COLO829 (cell line): ENCODE results near the gene MKRN2OS.

Source experiments
- DNase-seq: peaks from one replicate; pipeline ENCODE4 v3.0.0; 2012; ENCODE audit warnings: low spot score

Gene MKRN2OS

GRCh38 chr3:12513694-12514446 is 31.4 kb downstream of the MKRN2OS start:
- no peak for DNase-seq

- no peak for DNase-seq
Observed at GRCh38 chr3:12512534-12513118, 32.7 kb downstream of the MKRN2OS start.

GRCh38 chr3:12509466-12509865 is 35.8 kb downstream of the MKRN2OS start:
- no peak for DNase-seq

GRCh38 chr3:12508291-12508700 is 37.0 kb downstream of the MKRN2OS start:
- DNase-seq, result no peak

- no peak for DNase-seq
Observed at GRCh38 chr3:12507591-12508281, 37.6 kb downstream of the MKRN2OS start.

GRCh38 chr3:12506201-12506709 is 39.0 kb downstream of the MKRN2OS start:
- no peak for DNase-seq

- DNase-seq, result no peak
Observed at GRCh38 chr3:12503126-12503957, 42.0 kb downstream of the MKRN2OS start.

- no peak for DNase-seq
Observed at GRCh38 chr3:12501360-12502020, 43.8 kb downstream of the MKRN2OS start.

GRCh38 chr3:12499474-12499873 is 45.8 kb downstream of the MKRN2OS start:
- no peak for DNase-seq

GRCh38 chr3:12496453-12496761 is 48.9 kb downstream of the MKRN2OS start:
- DNase-seq, result no peak

- no peak for DNase-seq
Observed at GRCh38 chr3:12495749-12496452, 49.4 kb downstream of the MKRN2OS start.

- peak; percentile 34 for DNase-seq
Observed at GRCh38 chr3:12490547-12490946, 54.8 kb downstream of the MKRN2OS start.

- no peak for DNase-seq
Observed at GRCh38 chr3:12489832-12490231, 55.5 kb downstream of the MKRN2OS start.
